Activated naive CD4-positive, alpha-beta T cell treated with anti-CD3 and anti-CD28 coated beads, Interleukin-2, amount 50 U/mL, for 24 hours (primary cell): Measurements from ENCODE around the gene NCDN.

Experiments used
- H3K27ac Mint-ChIP-seq: one replicate; pipeline ENCODE4 v1.8.0; 2021; ENCODE audit warnings: mild to moderate bottlenecking, mixed read lengths
- H3K27me3 Mint-ChIP-seq: one replicate; pipeline ENCODE4 v1.8.0; 2021; ENCODE audit warnings: mixed read lengths
- H3K36me3 Mint-ChIP-seq: one replicate; pipeline ENCODE4 v1.8.0; 2021; ENCODE audit warnings: mixed read lengths
- H3K4me1 Mint-ChIP-seq: one replicate; pipeline ENCODE4 v1.8.0; 2021; ENCODE audit warnings: mixed read lengths
- H3K4me3 Mint-ChIP-seq: one replicate; pipeline ENCODE4 v1.8.0; 2021; ENCODE audit warnings: mild to moderate bottlenecking, mixed read lengths
- H3K9me3 Mint-ChIP-seq: one replicate; pipeline ENCODE4 v1.8.0; 2021; ENCODE audit warnings: mixed read lengths

NCDN gene

GRCh38 chr1:35560256-35561225 lies 2.9 kb downstream of the NCDN start:
- no peaks in the 10 kb centered on the region for H3K27me3 Mint-ChIP-seq
- peaks cover 54% of the 10 kb centered on the region for H3K4me1 Mint-ChIP-seq
- H3K9me3 Mint-ChIP-seq = no peaks in the 10 kb centered on the region
- H3K36me3 Mint-ChIP-seq = peaks cover 2% of the 10 kb centered on the region
- peak overlapping the region; percentile 13 for H3K27ac Mint-ChIP-seq
- H3K4me3 Mint-ChIP-seq = no peak overlapping the region

GRCh38 chr1:35561297-35561971 lies 3.8 kb downstream of the NCDN start:
- Mint-ChIP-seq H3K27ac (peak overlapping the region; percentile 67), H3K36me3 (peaks cover 2% of the 10 kb centered on the region), H3K4me1 (peaks cover 45% of the 10 kb centered on the region), H3K9me3 (no peaks in the 10 kb centered on the region), H3K27me3 (no peaks in the 10 kb centered on the region), H3K4me3 (no peak overlapping the region)

GRCh38 chr1:35561972-35562680 lies 4.5 kb downstream of the NCDN start:
- no peak overlapping the region for H3K4me3 Mint-ChIP-seq
- H3K27me3 Mint-ChIP-seq = no peaks in the 10 kb centered on the region
- no peaks in the 10 kb centered on the region for H3K9me3 Mint-ChIP-seq
- H3K36me3 Mint-ChIP-seq = peaks cover 2% of the 10 kb centered on the region
- H3K27ac Mint-ChIP-seq = peak overlapping the region; percentile 67
- H3K4me1 Mint-ChIP-seq = peaks cover 42% of the 10 kb centered on the region

GRCh38 chr1:35563166-35563565 lies 5.6 kb downstream of the NCDN start:
- peaks cover 2% of the 10 kb centered on the region for H3K36me3 Mint-ChIP-seq
- H3K27me3 Mint-ChIP-seq = no peaks in the 10 kb centered on the region
- no peaks in the 10 kb centered on the region for H3K9me3 Mint-ChIP-seq
- no peak overlapping the region for H3K27ac Mint-ChIP-seq
- H3K4me3 Mint-ChIP-seq = no peak overlapping the region
- H3K4me1 Mint-ChIP-seq = peaks cover 43% of the 10 kb centered on the region

GRCh38 chr1:35564037-35564883 lies 6.7 kb downstream of the NCDN start:
- peaks cover 48% of the 10 kb centered on the region for H3K4me1 Mint-ChIP-seq
- H3K4me3 Mint-ChIP-seq = no peak overlapping the region
- H3K27ac Mint-ChIP-seq = no peak overlapping the region
- H3K9me3 Mint-ChIP-seq = no peaks in the 10 kb centered on the region
- no peaks in the 10 kb centered on the region for H3K27me3 Mint-ChIP-seq
- peaks cover 2% of the 10 kb centered on the region for H3K36me3 Mint-ChIP-seq

GRCh38 chr1:35564884-35565741 lies 7.5 kb downstream of the NCDN start:
- Mint-ChIP-seq H3K27me3 (no peaks in the 10 kb centered on the region), H3K27ac (no peak overlapping the region), H3K9me3 (no peaks in the 10 kb centered on the region), H3K4me3 (no peak overlapping the region), H3K4me1 (peaks cover 44% of the 10 kb centered on the region), H3K36me3 (peaks cover 2% of the 10 kb centered on the region)

GRCh38 chr1:35565742-35566133 lies 8.1 kb downstream of the NCDN start:
- H3K36me3 Mint-ChIP-seq = peaks cover 2% of the 10 kb centered on the region
- H3K27me3 Mint-ChIP-seq = no peaks in the 10 kb centered on the region
- no peaks in the 10 kb centered on the region for H3K9me3 Mint-ChIP-seq
- H3K4me1 Mint-ChIP-seq = peaks cover 48% of the 10 kb centered on the region
- no peak overlapping the region for H3K4me3 Mint-ChIP-seq
- no peak overlapping the region for H3K27ac Mint-ChIP-seq

GRCh38 chr1:35567947-35568558 lies 10.5 kb downstream of the NCDN start:
- Mint-ChIP-seq H3K36me3 (no peaks in the 10 kb centered on the region), H3K9me3 (no peaks in the 10 kb centered on the region), H3K4me3 (no peak overlapping the region)

GRCh38 chr1:35568975-35569395 lies 11.4 kb downstream of the NCDN start:
- Mint-ChIP-seq H3K27me3 (no peaks in the 10 kb centered on the region), H3K27ac (no peak overlapping the region), H3K4me1 (peaks cover 29% of the 10 kb centered on the region), H3K36me3 (no peaks in the 10 kb centered on the region), H3K9me3 (no peaks in the 10 kb centered on the region), H3K4me3 (no peak overlapping the region)

More at GRCh38 chr1:35567947-35568558, 10.5 kb downstream of the NCDN start:
- H3K27ac Mint-ChIP-seq = no peak overlapping the region
- peaks cover 34% of the 10 kb centered on the region for H3K4me1 Mint-ChIP-seq
- no peaks in the 10 kb centered on the region for H3K27me3 Mint-ChIP-seq

- Mint-ChIP-seq H3K27me3 (no peaks in the 10 kb centered on the region), H3K4me1 (peaks cover 20% of the 10 kb centered on the region)
These were observed 12.3 kb downstream of the NCDN start for GRCh38 chr1:35569936-35570335.

GRCh38 chr1:35570589-35571137 lies 13.1 kb downstream of the NCDN start:
- Mint-ChIP-seq H3K27me3 (peaks cover 3% of the 10 kb centered on the region), H3K27ac (no peak overlapping the region), H3K4me1 (peaks cover 26% of the 10 kb centered on the region), H3K4me3 (no peak overlapping the region), H3K9me3 (no peaks in the 10 kb centered on the region), H3K36me3 (no peaks in the 10 kb centered on the region)

More at GRCh38 chr1:35569936-35570335, 12.3 kb downstream of the NCDN start:
- no peak overlapping the region for H3K4me3 Mint-ChIP-seq
- H3K36me3 Mint-ChIP-seq = no peaks in the 10 kb centered on the region
- no peaks in the 10 kb centered on the region for H3K9me3 Mint-ChIP-seq
- H3K27ac Mint-ChIP-seq = peak overlapping the region; percentile 44

GRCh38 chr1:35571263-35571662 lies 13.7 kb downstream of the NCDN start:
- Mint-ChIP-seq H3K4me3 (no peak overlapping the region), H3K36me3 (no peaks in the 10 kb centered on the region), H3K9me3 (no peaks in the 10 kb centered on the region), H3K4me1 (peaks cover 29% of the 10 kb centered on the region), H3K27me3 (peaks cover 3% of the 10 kb centered on the region), H3K27ac (no peak overlapping the region)

- peaks cover 32% of the 10 kb centered on the region for H3K4me1 Mint-ChIP-seq
- no peak overlapping the region for H3K27ac Mint-ChIP-seq
- no peaks in the 10 kb centered on the region for H3K9me3 Mint-ChIP-seq
- no peaks in the 10 kb centered on the region for H3K36me3 Mint-ChIP-seq
- H3K4me3 Mint-ChIP-seq = no peak overlapping the region
- H3K27me3 Mint-ChIP-seq = peaks cover 3% of the 10 kb centered on the region
These were observed 14.7 kb downstream of the NCDN start for GRCh38 chr1:35572296-35572695.
